Measurements from ENCODE around the gene SLC9A9. TPM values are rescaled to one million over a fixed set of nuclear protein-coding genes. Genes with fewer than 3 reads are reported as not detected.
A peak's percentile ranks its signal among the peaks of the same experiment; 100 is the strongest.

SLC9A9 gene
- total and polyA plus RNA-seq, 10 of the 15 experiments (the other 5 are each of a cell fraction or from before 2014, with no cell fraction given): 3.5 to 14.2 (median 9.3) TPM

DNA sequence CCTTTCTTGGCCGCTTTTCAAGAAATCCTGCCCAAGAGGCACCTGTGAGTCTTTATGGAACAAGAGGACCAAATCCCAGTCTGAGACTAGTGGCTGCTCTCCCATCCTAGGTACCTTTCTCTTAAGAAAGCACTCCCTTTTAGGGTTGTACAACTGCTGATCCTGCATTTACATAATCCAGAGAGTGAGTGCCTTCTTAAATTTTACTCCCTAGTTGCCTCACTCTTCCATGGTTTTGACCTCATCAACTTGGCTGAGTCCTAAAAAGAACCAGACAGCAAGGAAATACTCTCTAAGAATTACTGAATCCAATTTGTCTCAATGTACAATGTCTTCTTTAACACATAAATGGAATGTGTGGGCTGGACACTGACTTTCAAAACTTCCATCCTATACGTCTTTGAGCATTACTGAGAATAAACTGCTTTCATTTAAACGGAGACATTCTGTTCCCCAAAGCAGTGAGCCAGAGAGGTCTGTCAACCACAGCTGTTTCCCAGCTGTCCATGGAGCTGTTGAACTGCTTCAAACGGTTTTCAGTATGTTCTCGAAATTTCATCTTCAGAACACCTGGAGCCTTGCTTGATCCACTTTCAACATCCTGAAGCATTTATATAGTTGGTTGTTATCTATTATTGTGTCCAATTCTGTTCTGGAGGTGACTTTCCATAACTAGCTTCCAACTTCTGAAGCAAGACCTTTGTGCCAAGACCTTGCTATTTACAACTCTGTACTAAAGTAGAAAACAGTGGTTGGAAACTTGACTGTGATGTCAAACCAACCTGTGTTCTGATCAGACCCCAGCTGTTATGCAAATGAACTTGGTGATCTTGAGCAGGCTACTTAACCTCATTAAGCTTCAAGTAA lies 179.1 kb downstream of the SLC9A9 start (continued):
- TF ChIP-seq MEF2A (IDR thresholded peaks at IDR 0.05; ENCODE audit: insufficient read depth, low read depth, low read length): peak; percentile 86
- no peak for TF ChIP-seq ZNF384 (IDR thresholded peaks at IDR 0.05; ENCODE audit: borderline replicate concordance, low read depth, low read length)
- TF ChIP-seq BACH1 (IDR thresholded peaks at IDR 0.05; ENCODE audit: borderline replicate concordance): no peak
- no peak for TF ChIP-seq STAT3 (IDR thresholded peaks at IDR 0.05; ENCODE audit: low read depth, low read length)
- TF ChIP-seq, protein P1, sequence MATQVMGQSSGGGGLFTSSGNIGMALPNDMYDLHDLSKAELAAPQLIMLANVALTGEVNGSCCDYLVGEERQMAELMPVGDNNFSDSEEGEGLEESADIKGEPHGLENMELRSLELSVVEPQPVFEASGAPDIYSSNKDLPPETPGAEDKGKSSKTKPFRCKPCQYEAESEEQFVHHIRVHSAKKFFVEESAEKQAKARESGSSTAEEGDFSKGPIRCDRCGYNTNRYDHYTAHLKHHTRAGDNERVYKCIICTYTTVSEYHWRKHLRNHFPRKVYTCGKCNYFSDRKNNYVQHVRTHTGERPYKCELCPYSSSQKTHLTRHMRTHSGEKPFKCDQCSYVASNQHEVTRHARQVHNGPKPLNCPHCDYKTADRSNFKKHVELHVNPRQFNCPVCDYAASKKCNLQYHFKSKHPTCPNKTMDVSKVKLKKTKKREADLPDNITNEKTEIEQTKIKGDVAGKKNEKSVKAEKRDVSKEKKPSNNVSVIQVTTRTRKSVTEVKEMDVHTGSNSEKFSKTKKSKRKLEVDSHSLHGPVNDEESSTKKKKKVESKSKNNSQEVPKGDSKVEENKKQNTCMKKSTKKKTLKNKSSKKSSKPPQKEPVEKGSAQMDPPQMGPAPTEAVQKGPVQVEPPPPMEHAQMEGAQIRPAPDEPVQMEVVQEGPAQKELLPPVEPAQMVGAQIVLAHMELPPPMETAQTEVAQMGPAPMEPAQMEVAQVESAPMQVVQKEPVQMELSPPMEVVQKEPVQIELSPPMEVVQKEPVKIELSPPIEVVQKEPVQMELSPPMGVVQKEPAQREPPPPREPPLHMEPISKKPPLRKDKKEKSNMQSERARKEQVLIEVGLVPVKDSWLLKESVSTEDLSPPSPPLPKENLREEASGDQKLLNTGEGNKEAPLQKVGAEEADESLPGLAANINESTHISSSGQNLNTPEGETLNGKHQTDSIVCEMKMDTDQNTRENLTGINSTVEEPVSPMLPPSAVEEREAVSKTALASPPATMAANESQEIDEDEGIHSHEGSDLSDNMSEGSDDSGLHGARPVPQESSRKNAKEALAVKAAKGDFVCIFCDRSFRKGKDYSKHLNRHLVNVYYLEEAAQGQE (IDR thresholded peaks at IDR 0.05; ENCODE audit: low read depth, low read length): no peak
- TF ChIP-seq POU2F2 (IDR thresholded peaks at IDR 0.05; ENCODE audit: borderline replicate concordance, low read depth, low read length): peak; percentile 98
- TF ChIP-seq DPF2 (IDR thresholded peaks at IDR 0.05): no peak
- TF ChIP-seq, protein P2, sequence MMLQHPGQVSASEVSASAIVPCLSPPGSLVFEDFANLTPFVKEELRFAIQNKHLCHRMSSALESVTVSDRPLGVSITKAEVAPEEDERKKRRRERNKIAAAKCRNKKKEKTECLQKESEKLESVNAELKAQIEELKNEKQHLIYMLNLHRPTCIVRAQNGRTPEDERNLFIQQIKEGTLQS (IDR thresholded peaks at IDR 0.05; ENCODE audit: borderline replicate concordance, extremely low read depth, low read depth, low read length): no peak
- TF ChIP-seq, protein P3, sequence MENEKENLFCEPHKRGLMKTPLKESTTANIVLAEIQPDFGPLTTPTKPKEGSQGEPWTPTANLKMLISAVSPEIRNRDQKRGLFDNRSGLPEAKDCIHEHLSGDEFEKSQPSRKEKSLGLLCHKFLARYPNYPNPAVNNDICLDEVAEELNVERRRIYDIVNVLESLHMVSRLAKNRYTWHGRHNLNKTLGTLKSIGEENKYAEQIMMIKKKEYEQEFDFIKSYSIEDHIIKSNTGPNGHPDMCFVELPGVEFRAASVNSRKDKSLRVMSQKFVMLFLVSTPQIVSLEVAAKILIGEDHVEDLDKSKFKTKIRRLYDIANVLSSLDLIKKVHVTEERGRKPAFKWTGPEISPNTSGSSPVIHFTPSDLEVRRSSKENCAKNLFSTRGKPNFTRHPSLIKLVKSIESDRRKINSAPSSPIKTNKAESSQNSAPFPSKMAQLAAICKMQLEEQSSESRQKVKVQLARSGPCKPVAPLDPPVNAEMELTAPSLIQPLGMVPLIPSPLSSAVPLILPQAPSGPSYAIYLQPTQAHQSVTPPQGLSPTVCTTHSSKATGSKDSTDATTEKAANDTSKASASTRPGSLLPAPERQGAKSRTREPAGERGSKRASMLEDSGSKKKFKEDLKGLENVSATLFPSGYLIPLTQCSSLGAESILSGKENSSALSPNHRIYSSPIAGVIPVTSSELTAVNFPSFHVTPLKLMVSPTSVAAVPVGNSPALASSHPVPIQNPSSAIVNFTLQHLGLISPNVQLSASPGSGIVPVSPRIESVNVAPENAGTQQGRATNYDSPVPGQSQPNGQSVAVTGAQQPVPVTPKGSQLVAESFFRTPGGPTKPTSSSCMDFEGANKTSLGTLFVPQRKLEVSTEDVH (IDR thresholded peaks at IDR 0.05; ENCODE audit: low read depth, partially characterized antibody): no peak
- TF ChIP-seq TCF7 (IDR thresholded peaks at IDR 0.05; ENCODE audit: borderline replicate concordance): no peak
- TF ChIP-seq, protein P4, sequence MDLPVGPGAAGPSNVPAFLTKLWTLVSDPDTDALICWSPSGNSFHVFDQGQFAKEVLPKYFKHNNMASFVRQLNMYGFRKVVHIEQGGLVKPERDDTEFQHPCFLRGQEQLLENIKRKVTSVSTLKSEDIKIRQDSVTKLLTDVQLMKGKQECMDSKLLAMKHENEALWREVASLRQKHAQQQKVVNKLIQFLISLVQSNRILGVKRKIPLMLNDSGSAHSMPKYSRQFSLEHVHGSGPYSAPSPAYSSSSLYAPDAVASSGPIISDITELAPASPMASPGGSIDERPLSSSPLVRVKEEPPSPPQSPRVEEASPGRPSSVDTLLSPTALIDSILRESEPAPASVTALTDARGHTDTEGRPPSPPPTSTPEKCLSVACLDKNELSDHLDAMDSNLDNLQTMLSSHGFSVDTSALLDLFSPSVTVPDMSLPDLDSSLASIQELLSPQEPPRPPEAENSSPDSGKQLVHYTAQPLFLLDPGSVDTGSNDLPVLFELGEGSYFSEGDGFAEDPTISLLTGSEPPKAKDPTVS (IDR thresholded peaks at IDR 0.05; ENCODE audit: low read depth, low read length): no peak
- peak; percentile 83 for TF ChIP-seq RUNX3 (IDR thresholded peaks at IDR 0.05; ENCODE audit: low read length)
- TF ChIP-seq TCF3 (IDR thresholded peaks at IDR 0.05; ENCODE audit: borderline replicate concordance, insufficient read depth, low read depth, low read length): peak; percentile 94
- TF ChIP-seq KAT2A (conservative IDR thresholded peaks at IDR 0.05; ENCODE audit: control insufficient read depth, low read depth, low read length): no peak
- TF ChIP-seq SP1 (IDR thresholded peaks at IDR 0.05; ENCODE audit: low read depth, low read length): peak; percentile 59
- TF ChIP-seq CBX5 (IDR thresholded peaks at IDR 0.05; ENCODE audit: low read depth): no peak; the same call in 1 of the 2 replicates
- no peak for TF ChIP-seq SIN3A (IDR thresholded peaks at IDR 0.05; ENCODE audit: low read depth, low read length)
- no peak for TF ChIP-seq CBX3 (IDR thresholded peaks at IDR 0.05; ENCODE audit: borderline replicate concordance, low read depth)
- peak; percentile 51 for TF ChIP-seq IKZF1 (conservative IDR thresholded peaks at IDR 0.05)
- peak; percentile 49; the same call in 1 of the 2 replicates for TF ChIP-seq MTA2 (IDR thresholded peaks at IDR 0.05; ENCODE audit: low read depth)
- TF ChIP-seq NFIC (IDR thresholded peaks at IDR 0.05; ENCODE audit: low read depth, low read length): peak; percentile 81
